OCI-LY7 (cell line): Measurements from ENCODE around the gene RIN3. TPM values are rescaled to one million over a fixed set of nuclear protein-coding genes. Genes with fewer than 3 reads are reported as not detected.
A peak's percentile ranks its signal among the peaks of the same experiment; 100 is the strongest.

ENCODE experiments used
- BruUV-seq: library from RNA; stranded (reverse); fragments of 400-500 nt; replicated peaks from 2 replicates; lab custom pipeline; 2021; lab: Mats Ljungman, UMichigan
- CTCF ChIA-PET: fragments of 300-600 bp; sonication (Branson Sonifier 250); formaldehyde crosslinking; loops from one replicate; lab custom pipeline; 2022; ENCODE audit warnings: antibody characterized with exemption; ENCODE audit not compliant: unreplicated experiment; lab: Charles Lee
- POLR2A ChIA-PET: fragments of 300-600 bp; sonication (Branson Sonifier 250); formaldehyde crosslinking; loops from one replicate; lab custom pipeline; 2022; ENCODE audit warnings: antibody characterized with exemption; lab: Charles Lee
- DNase-seq: peaks from one replicate; pipeline ENCODE4 v3.0.0-alpha.2; 2015; ENCODE audit warnings: low spot score
- H2AFZ ChIP-seq: fragments of 200-600 bp; sonication (generic), shearing (Covaris generic); 2 replicates; pipeline ENCODE4 v1.6.1; 2014; ENCODE audit warnings: mild to moderate bottlenecking, antibody characterized with exemption, low read length, moderate library complexity
- H3K27ac ChIP-seq: fragments of 200-600 bp; sonication (generic); 2 replicates; pipeline ENCODE4 v1.5.1; 2014; ENCODE audit warnings: mixed run types, low read depth, mild to moderate bottlenecking, moderate library complexity, low read length, inconsistent platforms; ENCODE audit not compliant: poor library complexity, severe bottlenecking
- H3K36me3 ChIP-seq: fragments of 200-600 bp; sonication (generic); 2 replicates; pipeline ENCODE4 v1.6.1; 2014; ENCODE audit warnings: mild to moderate bottlenecking, antibody characterized with exemption, low read length, moderate library complexity, mixed read lengths; ENCODE audit not compliant: insufficient read depth
- H3K4me1 ChIP-seq: fragments of 200-600 bp; sonication (generic); 2 replicates; pipeline ENCODE4 v1.5.1; 2014; ENCODE audit warnings: mild to moderate bottlenecking, low read length; ENCODE audit not compliant: insufficient read depth, poor library complexity, severe bottlenecking
- H3K4me2 ChIP-seq: fragments of 200-600 bp; sonication (generic); 2 replicates; pipeline ENCODE4 v1.6.1; 2014; ENCODE audit warnings: mild to moderate bottlenecking, low read length
- H3K4me3 ChIP-seq: fragments of 200-600 bp; sonication (generic); 2 replicates; pipeline ENCODE4 v1.5.1; 2014; ENCODE audit warnings: mild to moderate bottlenecking, low read depth, low read length; ENCODE audit not compliant: poor library complexity, severe bottlenecking
- H3K79me2 ChIP-seq: fragments of 200-600 bp; sonication (generic); 2 replicates; pipeline ENCODE4 v1.6.1; 2016; ENCODE audit warnings: low read depth, mild to moderate bottlenecking, low read length, moderate library complexity, mixed read lengths; ENCODE audit not compliant: insufficient read depth
- H3K9me2 ChIP-seq: fragments of 200-600 bp; sonication (generic); 2 replicates; pipeline ENCODE4 v1.6.1; 2016; ENCODE audit warnings: mild to moderate bottlenecking, low read length, mixed read lengths; ENCODE audit not compliant: insufficient read depth
- H3K9me3 ChIP-seq: fragments of 200-600 bp; sonication (generic); 2 replicates; pipeline ENCODE4 v1.6.1; 2014; ENCODE audit warnings: mild to moderate bottlenecking, mixed run types, low read length, mixed read lengths
- H4K20me1 ChIP-seq: fragments of 200-600 bp; sonication (generic); 2 replicates; pipeline ENCODE4 v1.6.1; 2014; ENCODE audit warnings: mild to moderate bottlenecking, antibody characterized with exemption, low read length, moderate library complexity, mixed read lengths; ENCODE audit not compliant: insufficient read depth
- CTCF ChIP-seq: fragments of 200-600 bp; sonication (generic); conservative IDR thresholded peaks from 2 replicates; pipeline ENCODE4 v1.5.1; 2014; ENCODE audit warnings: mild to moderate bottlenecking, antibody characterized with exemption, low read length, moderate library complexity, mixed read lengths
- EZH2phosphoT487 ChIP-seq: fragments of 200-600 bp; sonication (generic); IDR thresholded peaks from 2 replicates; pipeline ENCODE4 v1.6.1; 2018; ENCODE audit warnings: low read depth, borderline replicate concordance, mild to moderate bottlenecking, mixed run types, antibody characterized with exemption, low read length, moderate library complexity, mixed read lengths
- intact Hi-C: fragments of 100-400 bp; cut with micrococcal nuclease; formaldehyde crosslinking; loops from one replicate; pipeline ENCODE4 v1.10.0; 2022; ENCODE audit not compliant: unreplicated experiment
- total RNA-seq, 2 experiments: library from RNA; depleted of rRNA in 1 of 2; stranded (reverse); fragments of >200 nt in 1 of 2; shearing (Covaris generic) in 1 of 2; gene quantifications; 2 replicates each; pipeline ENCODE4 v1.2.3, GENCODE V29; 2014 to 2022

RIN3 gene
- total RNA-seq, 2 experiments from 2014 or later, result not detected

- Histone ChIP-seq H3K9me3 (no peaks in the 10 kb centered on the region), H4K20me1 (no peaks in the 10 kb centered on the region), H3K79me2 (no peaks in the 10 kb centered on the region), H2AFZ (0 out of 2 replicates have a peak overlapping the region, but pooled peaks have one; percentile 10), H3K9me2 (no peaks in the 10 kb centered on the region), H3K4me1 (no peaks in the 10 kb centered on the region), H3K4me2 (no peak overlapping the region), H3K27ac (no peak overlapping the region), H3K36me3 (no peaks in the 10 kb centered on the region), H3K4me3 (no peak overlapping the region)
- no peak for TF ChIP-seq EZH2phosphoT487
- TF ChIP-seq CTCF, result no peak
- no peak for DNase-seq
- BruUV-seq, result no TSS peak
- intact Hi-C loops, result no loop called here
- ChIA-PET CTCF (no interaction called here), POLR2A (no interaction called here)
Observed at GRCh38 chr14:92582706-92583452, 69.3 kb downstream of the RIN3 start.

GRCh38 chr14:92584220-92584619, 70.6 kb downstream of the RIN3 start:
- Histone ChIP-seq H3K9me3 (no peaks in the 10 kb centered on the region), H3K9me2 (no peaks in the 10 kb centered on the region), H3K4me2 (no peak overlapping the region), H4K20me1 (no peaks in the 10 kb centered on the region), H3K36me3 (no peaks in the 10 kb centered on the region), H2AFZ (no peak overlapping the region), H3K4me1 (no peaks in the 10 kb centered on the region), H3K79me2 (no peaks in the 10 kb centered on the region), H3K27ac (no peak overlapping the region), H3K4me3 (no peak overlapping the region)
- BruUV-seq, result no TSS peak
- CTCF ChIA-PET, result no interaction called here
- POLR2A ChIA-PET, result interaction anchor here (0.6 kb wide), 1 partner anchor 17 kb away, joined by 3 read pairs; no protein-coding TSS in a partner anchor
- intact Hi-C loops, result no loop called here
- no peak for DNase-seq
- TF ChIP-seq CTCF (no peak), EZH2phosphoT487 (no peak)

- Histone ChIP-seq H3K9me2 (no peaks in the 10 kb centered on the region), H2AFZ (no peak overlapping the region), H3K4me2 (no peak overlapping the region), H3K36me3 (no peaks in the 10 kb centered on the region), H3K4me1 (no peaks in the 10 kb centered on the region), H3K4me3 (no peak overlapping the region), H3K79me2 (no peaks in the 10 kb centered on the region), H3K27ac (no peak overlapping the region), H3K9me3 (no peaks in the 10 kb centered on the region), H4K20me1 (no peaks in the 10 kb centered on the region)
- no peak for DNase-seq
- ChIA-PET POLR2A (interaction anchor here (0.6 kb wide), 1 partner anchor 16 kb away, joined by 3 read pairs; no protein-coding TSS in a partner anchor), CTCF (no interaction called here)
- no peak for TF ChIP-seq CTCF
- TF ChIP-seq EZH2phosphoT487, result no peak
- intact Hi-C loops, result no loop called here
- no TSS peak for BruUV-seq
Observed at GRCh38 chr14:92584816-92585215, 71.2 kb downstream of the RIN3 start.
